HCT116 (cell line): ENCODE results near the gene SYNDIG1.

Source experiments
- CTCF ChIP-seq, 3 experiments: fragments of 200-600 bp in 1 of 3; sonication (generic) in 1 of 3; IDR thresholded peaks in 2 of 3; conservative IDR thresholded peaks in 1 of 3; 2 replicates each; pipeline ENCODE4 v1.5.1; 2012 to 2017; ENCODE audit warnings: low read depth in 2 of 3, low read length in 2 of 3, antibody characterized with exemption in 1 of 3, borderline replicate concordance in 1 of 3, control low read depth in 1 of 3, mild to moderate bottlenecking in 1 of 3, mixed read lengths in 1 of 3, mixed run types in 1 of 3, moderate library complexity in 1 of 3; ENCODE audit not compliant: insufficient read depth in 1 of 3
- ELF1 ChIP-seq: IDR thresholded peaks from 2 replicates; pipeline ENCODE4 v1.6.1; 2012; ENCODE audit warnings: low read depth, borderline replicate concordance
- EZH2 ChIP-seq: fragments of 200-600 bp; sonication (generic); IDR thresholded peaks from 2 replicates; pipeline ENCODE4 v1.6.1; 2017; ENCODE audit warnings: antibody characterized with exemption, mixed run types
- MAX ChIP-seq: IDR thresholded peaks from 2 replicates; pipeline ENCODE4 v1.6.1; 2012
- POLR2A ChIP-seq: IDR thresholded peaks from 2 replicates; pipeline ENCODE4 v1.7.0; 2011; ENCODE audit warnings: borderline replicate concordance; ENCODE audit not compliant: insufficient read depth, insufficient read length; ENCODE audit errors: extremely low read depth
- RAD21 ChIP-seq: IDR thresholded peaks from 2 replicates; pipeline ENCODE4 v1.6.1; 2012; ENCODE audit warnings: low read depth, mild to moderate bottlenecking
- REST ChIP-seq: IDR thresholded peaks from 2 replicates; pipeline ENCODE4 v1.6.1; 2012; ENCODE audit warnings: low read depth
- SRF ChIP-seq: IDR thresholded peaks from 2 replicates; pipeline ENCODE4 v1.6.1; 2012; ENCODE audit warnings: low read depth
- TF ChIP-seq, protein P1 (sequence below): IDR thresholded peaks from 2 replicates; pipeline ENCODE4 v1.6.1; 2012

DNA sequence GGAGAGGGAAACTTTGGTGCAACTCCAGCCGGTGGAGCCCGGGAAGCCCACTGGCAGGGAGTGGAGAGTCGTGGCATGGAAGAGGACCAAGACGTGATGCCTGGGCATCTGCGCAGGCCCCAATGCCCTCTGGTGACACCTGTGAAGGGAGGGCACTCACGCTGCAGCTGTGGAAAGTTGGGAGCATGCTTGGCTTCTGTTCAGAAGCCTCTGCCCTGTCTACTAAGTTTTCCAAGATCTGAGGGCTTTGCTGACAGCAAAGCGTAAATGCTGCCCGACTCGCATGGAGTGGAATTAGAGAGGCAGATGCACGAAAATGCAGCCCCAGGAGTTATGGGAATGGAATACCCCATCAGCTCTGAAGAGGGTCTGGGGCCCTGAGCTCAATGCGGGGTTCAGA is 75.7 kb downstream of the SYNDIG1 start:
- no peak for TF ChIP-seq CTCF (IDR thresholded peaks at IDR 0.05 in 2 of 3, conservative IDR thresholded peaks at IDR 0.05 in 1 of 3; ENCODE audit: borderline replicate concordance in 1 of 3, insufficient read depth in 1 of 3, low read depth in 2 of 3, low read length in 2 of 3)
- no peak for TF ChIP-seq SRF
- TF ChIP-seq REST: no peak
- no peak for TF ChIP-seq POLR2A
- TF ChIP-seq RAD21: no peak
- no peak for TF ChIP-seq EZH2
- TF ChIP-seq, protein P1, sequence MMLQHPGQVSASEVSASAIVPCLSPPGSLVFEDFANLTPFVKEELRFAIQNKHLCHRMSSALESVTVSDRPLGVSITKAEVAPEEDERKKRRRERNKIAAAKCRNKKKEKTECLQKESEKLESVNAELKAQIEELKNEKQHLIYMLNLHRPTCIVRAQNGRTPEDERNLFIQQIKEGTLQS: no peak
- no peak for TF ChIP-seq ELF1
- no peak for TF ChIP-seq MAX
